Skeletal muscle tissue (tissue), 4 donors: ENCODE results near the gene EPHA8. TPM values are rescaled to one million over a fixed set of nuclear protein-coding genes. Genes with fewer than 3 reads are reported as not detected.

Source experiments
- H3K27ac ChIP-seq: one replicate; pipeline ENCODE4 v1.7.0; 2013; ENCODE audit warnings: mild to moderate bottlenecking, low read depth, low read length, inconsistent platforms
- H3K27me3 ChIP-seq, 3 donors: one replicate each; pipeline ENCODE4 v1.7.0; 2013; ENCODE audit warnings: low read length in 3 of 3; ENCODE audit not compliant: control insufficient read depth in 3 of 3, insufficient read depth in 3 of 3
- H3K36me3 ChIP-seq, 3 donors: one replicate each; pipeline ENCODE4 v1.7.0; 2013; ENCODE audit warnings: low read length in 3 of 3; ENCODE audit not compliant: control insufficient read depth in 3 of 3, insufficient read depth in 3 of 3
- H3K4me1 ChIP-seq, 3 donors: one replicate each; pipeline ENCODE4 v1.7.0; 2013; ENCODE audit warnings: low read length in 3 of 3, mild to moderate bottlenecking in 3 of 3; ENCODE audit not compliant: control insufficient read depth in 3 of 3, insufficient read depth in 3 of 3
- H3K4me3 ChIP-seq, 3 donors: one replicate each; pipeline ENCODE4 v1.7.0; 2013; ENCODE audit warnings: low read length in 3 of 3
- H3K9ac ChIP-seq, 3 donors: one replicate each; pipeline ENCODE4 v1.7.0; 2013; ENCODE audit warnings: low read length in 3 of 3, mild to moderate bottlenecking in 3 of 3, moderate library complexity in 2 of 3, low read depth in 1 of 3
- H3K9me3 ChIP-seq, 3 donors: one replicate each; pipeline ENCODE4 v1.7.0; 2013; ENCODE audit warnings: low read length in 3 of 3; ENCODE audit not compliant: control insufficient read depth in 3 of 3
- total RNA-seq: library from RNA; depleted of rRNA; stranded (reverse); fragments of >200 nt; gene quantifications from one replicate; pipeline ENCODE4 v1.2.3, GENCODE V29; 2014
- donor health status: Osteomylitis.

Gene EPHA8
- total RNA-seq, 1 donor from 2014 or later: not detected

- no peaks in the 10 kb centered on the region for H3K9me3 ChIP-seq
- H3K4me1 ChIP-seq: no peaks in the 10 kb centered on the region
- H3K36me3 ChIP-seq: no peaks in the 10 kb centered on the region
- no peak overlapping the region for H3K4me3 ChIP-seq
- no peak overlapping the region for H3K27ac ChIP-seq
- peaks cover 41 to 69% (median 60%) of the 10 kb centered on the region in 3 donors for H3K27me3 ChIP-seq
- no peak overlapping the region for H3K9ac ChIP-seq
These were observed 45.1 kb downstream of the EPHA8 start for GRCh38 chr1:22608361-22608760.

- Histone ChIP-seq H3K4me3 (no peak overlapping the region), H3K27me3 (peaks cover 39 to 69% (median 60%) of the 10 kb centered on the region in 3 donors), H3K9me3 (no peaks in the 10 kb centered on the region), H3K36me3 (no peaks in the 10 kb centered on the region), H3K4me1 (no peaks in the 10 kb centered on the region), H3K9ac (no peak overlapping the region), H3K27ac (no peak overlapping the region)
These were observed 46.0 kb downstream of the EPHA8 start for GRCh38 chr1:22609291-22609690.

GRCh38 chr1:22611530-22611947 lies 48.2 kb downstream of the EPHA8 start:
- Histone ChIP-seq H3K27me3 (peaks cover 50 to 79% (median 63%) of the 10 kb centered on the region in 3 donors), H3K4me1 (no peaks in the 10 kb centered on the region), H3K36me3 (no peaks in the 10 kb centered on the region), H3K9me3 (no peaks in the 10 kb centered on the region), H3K9ac (no peak overlapping the region), H3K4me3 (no peak overlapping the region), H3K27ac (no peak overlapping the region)

GRCh38 chr1:22612671-22613571 lies 49.6 kb downstream of the EPHA8 start:
- no peak overlapping the region for H3K9ac ChIP-seq
- no peaks in the 10 kb centered on the region for H3K4me1 ChIP-seq
- H3K4me3 ChIP-seq: no peak overlapping the region
- no peaks in the 10 kb centered on the region for H3K9me3 ChIP-seq
- no peak overlapping the region for H3K27ac ChIP-seq
- no peaks in the 10 kb centered on the region for H3K36me3 ChIP-seq
- H3K27me3 ChIP-seq: peaks cover 59 to 82% (median 74%) of the 10 kb centered on the region in 3 donors

GRCh38 chr1:22613572-22613918 lies 50.3 kb downstream of the EPHA8 start:
- Histone ChIP-seq H3K9me3 (no peaks in the 10 kb centered on the region), H3K36me3 (no peaks in the 10 kb centered on the region), H3K27me3 (peaks cover 63 to 82% (median 74%) of the 10 kb centered on the region in 3 donors), H3K27ac (no peak overlapping the region), H3K4me1 (no peaks in the 10 kb centered on the region), H3K4me3 (no peak overlapping the region), H3K9ac (no peak overlapping the region)

GRCh38 chr1:22613951-22614350 lies 50.7 kb downstream of the EPHA8 start:
- Histone ChIP-seq H3K27ac (no peak overlapping the region), H3K4me3 (no peak overlapping the region), H3K36me3 (no peaks in the 10 kb centered on the region), H3K9ac (no peak overlapping the region), H3K27me3 (peaks cover 65 to 84% (median 73%) of the 10 kb centered on the region in 3 donors), H3K4me1 (no peaks in the 10 kb centered on the region), H3K9me3 (no peaks in the 10 kb centered on the region)

- no peak overlapping the region for H3K9ac ChIP-seq
- no peaks in the 10 kb centered on the region for H3K4me1 ChIP-seq
- no peaks in the 10 kb centered on the region for H3K36me3 ChIP-seq
- no peak overlapping the region for H3K27ac ChIP-seq
- H3K9me3 ChIP-seq: no peaks in the 10 kb centered on the region
- H3K27me3 ChIP-seq: peaks cover 67 to 81% (median 78%) of the 10 kb centered on the region in 3 donors
- no peak overlapping the region for H3K4me3 ChIP-seq
These were observed 52.6 kb downstream of the EPHA8 start for GRCh38 chr1:22615886-22616285.

GRCh38 chr1:22616571-22616970 lies 53.3 kb downstream of the EPHA8 start:
- H3K27ac ChIP-seq: no peak overlapping the region
- no peak overlapping the region for H3K9ac ChIP-seq
- H3K9me3 ChIP-seq: no peaks in the 10 kb centered on the region
- no peaks in the 10 kb centered on the region for H3K4me1 ChIP-seq
- H3K27me3 ChIP-seq: peaks cover 73 to 80% (median 76%) of the 10 kb centered on the region in 3 donors
- H3K36me3 ChIP-seq: no peaks in the 10 kb centered on the region
- H3K4me3 ChIP-seq: no peak overlapping the region

- Histone ChIP-seq H3K9me3 (no peaks in the 10 kb centered on the region), H3K36me3 (no peaks in the 10 kb centered on the region), H3K27me3 (peaks cover 77 to 82% (median 78%) of the 10 kb centered on the region in 3 donors), H3K9ac (no peak overlapping the region), H3K4me3 (no peak overlapping the region), H3K4me1 (no peaks in the 10 kb centered on the region), H3K27ac (no peak overlapping the region)
These were observed 54.8 kb downstream of the EPHA8 start for GRCh38 chr1:22618056-22618455.

GRCh38 chr1:22619252-22619651 lies 56.0 kb downstream of the EPHA8 start:
- Histone ChIP-seq H3K9me3 (no peaks in the 10 kb centered on the region), H3K27ac (no peak overlapping the region), H3K36me3 (no peaks in the 10 kb centered on the region), H3K4me3 (no peak overlapping the region), H3K9ac (no peak overlapping the region), H3K27me3 (peaks cover 75 to 77% (median 75%) of the 10 kb centered on the region in 3 donors), H3K4me1 (no peaks in the 10 kb centered on the region)
